Colonic mucosa (tissue), 4 donors: ENCODE measurements around the gene RAP1GAP2. TPM values are rescaled to one million over a fixed set of nuclear protein-coding genes. Genes with fewer than 3 reads are reported as not detected.

Source experiments
- DNase-seq: peaks from one replicate; pipeline ENCODE4 v3.0.0-alpha.2; 2020
- H3K27ac ChIP-seq: fragments of 200-600 bp; one replicate; pipeline ENCODE4 v1.8.0; 2021
- H3K27me3 ChIP-seq: fragments of 200-600 bp; one replicate; pipeline ENCODE4 v1.8.0; 2021
- H3K36me3 ChIP-seq: fragments of 200-600 bp; one replicate; pipeline ENCODE4 v1.8.0; 2021
- H3K4me1 ChIP-seq: fragments of 200-600 bp; one replicate; pipeline ENCODE4 v1.8.0; 2021; ENCODE audit warnings: mild to moderate bottlenecking
- H3K4me3 ChIP-seq: fragments of 200-600 bp; one replicate; pipeline ENCODE4 v1.8.0; 2021
- H3K9ac ChIP-seq, 2 donors: one replicate each; pipeline ENCODE4 v1.7.0; 2013; ENCODE audit warnings: control low read depth in 2 of 2, low read depth in 2 of 2, low read length in 2 of 2
- H3K9me3 ChIP-seq: fragments of 200-600 bp; one replicate; pipeline ENCODE4 v1.8.0; 2021
- CTCF ChIP-seq: fragments of 200-600 bp; IDR thresholded peaks from one replicate; pipeline ENCODE4 v1.8.0; 2022; ENCODE audit warnings: antibody characterized with exemption, mild to moderate bottlenecking
- intact Hi-C: fragments of 100-400 bp; cut with DNase I; formaldehyde crosslinking; loops from one replicate; pipeline ENCODE4 v1.14.1; 2022
- total RNA-seq, 2 donors: library from RNA; stranded (reverse); fragmentation: NEBNext Ultra II Directional in 1 of 2; extraction: Animal tissue kit (Norgen Biotek cat#: 25700) in 1 of 2; gene quantifications; one replicate each; pipeline ENCODE4 v1.2.1, GENCODE V29; 2021
- donor health status: healthy.
- donor health status: DM: no; HTN: no; CAD: no.
- donor health status: DM: no; HTN: no; CAD: no.

Gene RAP1GAP2
- total RNA-seq, 2 donors from 2014 or later = 45.2 to 45.4 TPM

- no peaks in the 10 kb centered on the region for H3K36me3 ChIP-seq
- H3K27me3 ChIP-seq = peaks cover 10% of the 10 kb centered on the region
- TF ChIP-seq CTCF = no peak
- intact Hi-C loops = no loop called here
- peak; percentile 36 for DNase-seq
- no peaks in the 10 kb centered on the region for H3K9me3 ChIP-seq
- peak overlapping the region; percentile 28 for H3K4me3 ChIP-seq
- no peaks in the 10 kb centered on the region for H3K4me1 ChIP-seq
- peak overlapping the region in 1 of 2 donors; percentile 12 for H3K9ac ChIP-seq
- H3K27ac ChIP-seq = no peak overlapping the region
Observed at GRCh38 chr17:2776589-2777241, 19.5 kb upstream of the RAP1GAP2 start.

GRCh38 chr17:2777242-2777867 lies 18.9 kb upstream of the RAP1GAP2 start:
- Histone ChIP-seq H3K4me3 (peak overlapping the region; percentile 28), H3K36me3 (no peaks in the 10 kb centered on the region), H3K9me3 (no peaks in the 10 kb centered on the region), H3K27me3 (peaks cover 10% of the 10 kb centered on the region), H3K4me1 (no peaks in the 10 kb centered on the region), H3K9ac (peak overlapping the region in 1 of 2 donors; percentile 12), H3K27ac (no peak overlapping the region)
- intact Hi-C loops = no loop called here
- no peak for TF ChIP-seq CTCF
- no peak for DNase-seq

- H3K4me3 ChIP-seq = no peak overlapping the region
- H3K4me1 ChIP-seq = no peaks in the 10 kb centered on the region
- no peak for TF ChIP-seq CTCF
- H3K9me3 ChIP-seq = no peaks in the 10 kb centered on the region
- no peak overlapping the region for H3K27ac ChIP-seq
- H3K9ac ChIP-seq = no peak overlapping the region
- H3K27me3 ChIP-seq = peaks cover 10% of the 10 kb centered on the region
- DNase-seq = no peak
- intact Hi-C loops = no loop called here
- H3K36me3 ChIP-seq = no peaks in the 10 kb centered on the region
Observed at GRCh38 chr17:2778489-2778888, 17.7 kb upstream of the RAP1GAP2 start.

GRCh38 chr17:2779545-2779944 lies 16.7 kb upstream of the RAP1GAP2 start:
- Histone ChIP-seq H3K27me3 (peaks cover 10% of the 10 kb centered on the region), H3K27ac (no peak overlapping the region), H3K9ac (no peak overlapping the region), H3K9me3 (no peaks in the 10 kb centered on the region), H3K36me3 (no peaks in the 10 kb centered on the region), H3K4me1 (no peaks in the 10 kb centered on the region), H3K4me3 (no peak overlapping the region)
- no peak for DNase-seq
- intact Hi-C loops = no loop called here
- TF ChIP-seq CTCF = no peak

- H3K9ac ChIP-seq = no peak overlapping the region
- no peak overlapping the region for H3K4me3 ChIP-seq
- no peaks in the 10 kb centered on the region for H3K4me1 ChIP-seq
- H3K9me3 ChIP-seq = no peaks in the 10 kb centered on the region
- H3K27me3 ChIP-seq = peaks cover 8% of the 10 kb centered on the region
- no peaks in the 10 kb centered on the region for H3K36me3 ChIP-seq
- intact Hi-C loops = no loop called here
- DNase-seq = peak; percentile 60
- TF ChIP-seq CTCF = no peak
- no peak overlapping the region for H3K27ac ChIP-seq
Observed at GRCh38 chr17:2780256-2780655, 16.0 kb upstream of the RAP1GAP2 start.
